Esophagus muscularis mucosa (tissue), 3 donors: Measurements from ENCODE around the gene ADCY9.

Source experiments
- CTCF ChIP-seq, 3 experiments: fragments of 200-600 bp in 2 of 3; fragments of 450-650 bp in 1 of 3; sonication (generic) in 2 of 3; IDR thresholded peaks; one replicate each; pipeline ENCODE4 v1.5.1; 2017 to 2019; ENCODE audit warnings: antibody characterized with exemption in 3 of 3, mild to moderate bottlenecking in 2 of 3, moderate library complexity in 1 of 3
- POLR2A ChIP-seq: fragments of 450-650 bp; IDR thresholded peaks from one replicate; pipeline ENCODE4 v1.6.1; 2017; ENCODE audit warnings: antibody characterized with exemption, moderate library complexity, mild to moderate bottlenecking, low read depth
- POLR2AphosphoS5 ChIP-seq, 2 donors: sonication (generic); formaldehyde crosslinking; IDR thresholded peaks; one replicate each; pipeline ENCODE4 v1.6.1; 2017; ENCODE audit warnings: antibody characterized with exemption in 2 of 2

- TF ChIP-seq POLR2A (no peak), CTCF (IDR thresholded peaks at IDR 0.05) (no peak), POLR2AphosphoS5 (IDR thresholded peaks at IDR 0.05) (no peak)
These were observed 107.1 kb downstream of the ADCY9 start for GRCh38 chr16:4009177-4009576.
